RWPE1 (cell line): ENCODE data around the gene COL16A1.
A peak's percentile ranks its signal among the peaks of the same experiment; 100 is the strongest.

Source experiments
- CTCF ChIA-PET: fragments of 350-600 bp; sonication (Branson Sonifier 250); formaldehyde crosslinking; extraction: SDS; loops from one replicate; lab custom pipeline; 2021; lab: Yijun Ruan, JAX
- POLR2A ChIA-PET: fragments of 400-600 bp; formaldehyde crosslinking; extraction: SDS; loops from one replicate; lab custom pipeline; 2020; ENCODE audit warnings: antibody characterized with exemption; ENCODE audit not compliant: low non-redundant PET; lab: Yijun Ruan, JAX
- DNase-seq: peaks from one replicate; pipeline ENCODE4 v3.0.0; 2012; ENCODE audit warnings: low spot score
- H3K27ac ChIP-seq: fragments of 450-650 bp; 2 replicates; pipeline ENCODE4 v1.5.1; 2017
- CTCF ChIP-seq: fragments of 450-650 bp; conservative IDR thresholded peaks from 2 replicates; pipeline ENCODE4 v1.5.1; 2017; ENCODE audit warnings: low read depth, mild to moderate bottlenecking

COL16A1 gene

GRCh38 chr1:31706384-31707058 lies 2.7 kb upstream of the COL16A1 start:
- ChIA-PET POLR2A (no interaction called here), CTCF (no interaction called here)
- H3K27ac ChIP-seq: peak overlapping the region; percentile 17
- no peak for TF ChIP-seq CTCF
- DNase-seq: no peak

GRCh38 chr1:31705080-31705866 lies 1.5 kb upstream of the COL16A1 start:
- ChIA-PET CTCF (interaction anchor here (0.6 to 3.2 kb wide), 12 partner anchors 10 to 292 kb away, joined by 3 to 23 read pairs (median 4); partner anchors contain the start of gene HCRTR1), POLR2A (no interaction called here)
- peak; percentile 58 for DNase-seq
- peak overlapping the region; percentile 99 for H3K27ac ChIP-seq
- peak; percentile 59 for TF ChIP-seq CTCF

GRCh38 chr1:31704271-31705079 lies 658 bp upstream of the COL16A1 start:
- ChIA-PET POLR2A (no interaction called here), CTCF (interaction anchor here (0.7 to 3.2 kb wide), 9 partner anchors 9 to 280 kb away, joined by 3 to 23 read pairs (median 4); partner anchors contain the start of gene HCRTR1)
- H3K27ac ChIP-seq: peak overlapping the region; percentile 99
- no peak for TF ChIP-seq CTCF
- no peak for DNase-seq

GRCh38 chr1:31702836-31703404 lies 897 bp downstream of the COL16A1 start:
- peak overlapping the region; percentile 99 for H3K27ac ChIP-seq
- CTCF ChIA-PET: interaction anchor here (0.7 to 3.2 kb wide), 2 partner anchors 13 to 24 kb away, joined by 3 to 23 read pairs; no protein-coding TSS in a partner anchor

GRCh38 chr1:31701091-31701736 lies 2.6 kb downstream of the COL16A1 start:
- peak overlapping the region; percentile 99 for H3K27ac ChIP-seq
- ChIA-PET POLR2A (no interaction called here), CTCF (interaction anchor here (1.0 kb wide), 2 partner anchors 14 to 152 kb away, joined by 3 to 6 read pairs; no protein-coding TSS in a partner anchor)
- no peak for TF ChIP-seq CTCF
- DNase-seq: peak; percentile 95

More at GRCh38 chr1:31702836-31703404, 897 bp downstream of the COL16A1 start:
- DNase-seq: no peak
- POLR2A ChIA-PET: no interaction called here
- no peak for TF ChIP-seq CTCF
